Stimulated activated CD8-positive, alpha-beta memory T cell treated with anti-CD3 and anti-CD28 coated beads, Interleukin-15, amount 100 ng/mL, for 24 hours (primary cell): ENCODE data around the gene HFE.
"Not testable (repeated sequence)": the region's sequence is repeated elsewhere in the genome, so short reads cannot be mapped to it uniquely, and the experiment has no call there.

Experiments used
- DNase-seq: peaks from one replicate; pipeline ENCODE4 v3.0.0-alpha.2; 2020; ENCODE audit warnings: low read depth

Gene HFE, protein sequence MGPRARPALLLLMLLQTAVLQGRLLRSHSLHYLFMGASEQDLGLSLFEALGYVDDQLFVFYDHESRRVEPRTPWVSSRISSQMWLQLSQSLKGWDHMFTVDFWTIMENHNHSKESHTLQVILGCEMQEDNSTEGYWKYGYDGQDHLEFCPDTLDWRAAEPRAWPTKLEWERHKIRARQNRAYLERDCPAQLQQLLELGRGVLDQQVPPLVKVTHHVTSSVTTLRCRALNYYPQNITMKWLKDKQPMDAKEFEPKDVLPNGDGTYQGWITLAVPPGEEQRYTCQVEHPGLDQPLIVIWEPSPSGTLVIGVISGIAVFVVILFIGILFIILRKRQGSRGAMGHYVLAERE

DNA sequence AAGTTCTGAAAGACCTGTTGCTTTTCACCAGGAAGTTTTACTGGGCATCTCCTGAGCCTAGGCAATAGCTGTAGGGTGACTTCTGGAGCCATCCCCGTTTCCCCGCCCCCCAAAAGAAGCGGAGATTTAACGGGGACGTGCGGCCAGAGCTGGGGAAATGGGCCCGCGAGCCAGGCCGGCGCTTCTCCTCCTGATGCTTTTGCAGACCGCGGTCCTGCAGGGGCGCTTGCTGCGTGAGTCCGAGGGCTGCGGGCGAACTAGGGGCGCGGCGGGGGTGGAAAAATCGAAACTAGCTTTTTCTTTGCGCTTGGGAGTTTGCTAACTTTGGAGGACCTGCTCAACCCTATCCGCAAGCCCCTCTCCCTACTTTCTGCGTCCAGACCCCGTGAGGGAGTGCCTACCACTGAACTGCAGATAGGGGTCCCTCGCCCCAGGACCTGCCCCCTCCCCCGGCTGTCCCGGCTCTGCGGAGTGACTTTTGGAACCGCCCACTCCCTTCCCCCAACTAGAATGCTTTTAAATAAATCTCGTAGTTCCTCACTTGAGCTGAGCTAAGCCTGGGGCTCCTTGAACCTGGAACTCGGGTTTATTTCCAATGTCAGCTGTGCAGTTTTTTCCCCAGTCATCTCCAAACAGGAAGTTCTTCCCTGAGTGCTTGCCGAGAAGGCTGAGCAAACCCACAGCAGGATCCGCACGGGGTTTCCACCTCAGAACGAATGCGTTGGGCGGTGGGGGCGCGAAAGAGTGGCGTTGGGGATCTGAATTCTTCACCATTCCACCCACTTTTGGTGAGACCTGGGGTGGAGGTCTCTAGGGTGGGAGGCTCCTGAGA, at the start of gene HFE:
TSS of gene HFE (plus strand) at position 146 of the 832 bp plus-strand sequence. CDS start at position 158, 12 bp downstream.
- DNase-seq: no peak

DNA sequence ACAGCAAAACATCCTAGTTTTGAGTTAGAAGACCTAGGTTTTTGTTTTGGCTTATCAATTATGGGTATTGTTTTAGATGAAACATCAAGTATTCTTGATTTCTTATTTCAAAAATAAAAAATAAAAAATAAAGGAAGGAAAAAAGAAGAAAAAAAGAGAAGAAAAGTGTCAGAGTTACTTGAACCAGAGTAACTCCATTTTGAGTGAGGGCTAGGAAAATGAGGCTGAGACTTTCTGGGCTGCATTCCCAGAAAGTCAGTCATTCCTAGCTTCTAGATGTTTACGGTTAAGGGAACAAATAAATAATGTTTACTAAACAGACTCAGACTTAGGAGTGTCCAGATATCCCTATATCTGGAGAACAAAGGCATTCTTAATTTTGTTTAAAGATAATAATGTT, 45.3 kb upstream of the HFE start:
- DNase-seq: no peak

DNA sequence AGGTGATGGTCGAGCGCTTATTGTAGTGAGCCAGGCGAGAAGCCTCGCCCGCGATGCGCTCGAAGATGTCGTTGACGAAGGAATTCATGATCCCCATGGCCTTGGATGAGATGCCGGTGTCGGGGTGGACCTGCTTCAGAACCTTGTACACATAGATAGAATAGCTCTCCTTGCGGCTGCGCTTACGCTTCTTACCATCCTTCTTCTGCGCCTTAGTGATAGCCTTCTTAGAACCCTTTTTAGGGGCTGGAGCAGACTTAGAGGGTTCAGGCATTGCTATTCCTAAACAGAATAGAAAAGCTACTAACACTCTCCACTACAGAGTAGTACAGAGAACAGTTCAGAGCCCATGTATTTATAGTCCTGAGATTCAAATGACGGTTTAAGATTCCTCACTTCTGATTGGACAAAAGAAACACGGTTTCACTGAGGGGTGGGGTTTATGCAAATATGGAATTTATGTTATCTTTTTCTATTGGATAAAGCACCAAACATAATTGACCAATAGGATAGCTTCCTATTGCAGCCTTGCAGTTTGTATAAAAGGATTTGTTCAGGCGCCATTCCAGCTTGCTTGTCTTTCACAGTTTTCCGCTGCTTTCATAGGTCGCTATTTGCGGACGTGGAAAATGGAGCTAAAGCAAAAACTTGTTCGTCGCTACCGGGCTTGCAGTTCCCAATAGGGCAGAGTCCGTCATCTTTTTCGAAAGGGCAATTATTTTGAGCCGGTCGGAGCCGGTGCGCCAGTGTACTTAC, 43.7 kb upstream of the HFE start:
- DNase-seq: no peak

DNA sequence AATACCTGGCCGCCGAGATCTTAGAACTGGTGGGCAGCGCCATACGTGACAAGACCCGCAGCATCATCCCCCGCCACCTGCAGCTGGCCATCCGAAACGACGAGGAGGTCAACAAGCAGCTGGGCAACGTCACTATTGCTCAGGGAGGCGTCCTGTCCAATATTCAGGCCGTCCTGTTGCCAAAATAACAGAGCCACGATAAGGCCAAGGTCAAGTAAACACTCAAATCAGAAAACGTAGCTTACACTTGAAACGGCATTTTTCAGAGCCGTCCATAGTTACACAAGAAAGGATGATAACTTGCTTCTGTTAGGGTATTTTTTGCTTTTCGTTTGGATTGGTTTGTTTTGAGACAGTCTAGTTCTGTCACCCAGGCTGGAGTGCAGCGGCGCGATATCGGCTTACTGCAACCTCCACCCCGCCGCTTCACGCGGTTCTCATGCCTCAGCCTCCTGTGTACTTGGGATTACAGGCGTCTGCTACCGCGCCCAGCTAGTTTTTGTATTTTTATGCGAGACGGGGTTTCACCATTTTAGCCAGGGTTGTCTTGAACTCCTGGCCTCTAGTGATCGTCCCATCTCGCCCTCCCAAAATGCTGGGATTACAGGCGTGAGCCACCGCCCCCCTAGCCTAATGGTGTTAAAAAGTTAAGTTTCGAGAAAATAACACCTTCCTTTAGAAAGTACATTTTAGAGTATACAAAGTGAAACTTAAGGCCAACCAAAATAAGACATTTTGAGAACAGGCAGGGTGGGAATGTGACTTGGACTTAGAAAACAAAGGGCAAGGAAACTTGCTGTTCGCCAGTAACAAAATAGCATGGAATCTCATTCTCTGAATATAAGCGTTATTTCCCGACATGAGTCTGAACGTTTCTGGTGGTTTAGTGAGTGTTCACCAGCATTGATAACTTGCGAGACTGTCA, 42.8 kb upstream of the HFE start:
- no peak for DNase-seq

DNA sequence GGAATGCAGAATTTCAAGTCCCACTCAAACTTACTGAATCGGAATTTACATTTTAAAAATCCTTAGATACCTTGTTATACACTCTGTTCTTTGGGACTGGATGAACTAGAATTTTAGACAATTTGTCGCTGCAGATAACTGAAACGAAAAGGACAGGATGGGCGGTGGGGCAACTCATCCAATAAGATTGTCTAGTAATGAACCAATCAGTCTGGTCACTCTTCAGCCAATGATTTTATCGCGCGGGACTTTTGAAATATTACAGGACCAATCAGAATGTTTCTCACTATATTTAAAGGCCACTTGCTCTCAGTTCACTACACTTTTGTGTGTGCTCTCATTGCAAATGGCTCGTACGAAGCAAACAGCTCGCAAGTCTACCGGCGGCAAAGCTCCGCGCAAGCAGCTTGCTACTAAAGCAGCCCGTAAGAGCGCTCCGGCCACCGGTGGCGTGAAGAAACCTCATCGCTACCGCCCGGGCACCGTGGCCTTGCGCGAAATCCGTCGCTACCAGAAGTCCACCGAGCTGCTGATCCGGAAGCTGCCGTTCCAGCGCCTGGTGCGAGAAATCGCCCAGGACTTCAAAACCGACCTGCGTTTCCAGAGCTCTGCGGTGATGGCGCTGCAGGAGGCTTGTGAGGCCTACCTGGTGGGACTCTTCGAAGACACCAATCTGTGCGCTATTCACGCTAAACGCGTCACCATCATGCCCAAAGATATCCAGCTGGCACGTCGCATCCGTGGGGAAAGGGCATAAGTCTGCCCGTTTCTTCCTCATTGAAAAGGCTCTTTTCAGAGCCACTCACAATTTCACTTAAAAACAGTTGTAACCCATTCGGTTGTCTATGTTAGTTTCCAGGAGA, 41.9 kb upstream of the HFE start:
- DNase-seq: no peak

DNA sequence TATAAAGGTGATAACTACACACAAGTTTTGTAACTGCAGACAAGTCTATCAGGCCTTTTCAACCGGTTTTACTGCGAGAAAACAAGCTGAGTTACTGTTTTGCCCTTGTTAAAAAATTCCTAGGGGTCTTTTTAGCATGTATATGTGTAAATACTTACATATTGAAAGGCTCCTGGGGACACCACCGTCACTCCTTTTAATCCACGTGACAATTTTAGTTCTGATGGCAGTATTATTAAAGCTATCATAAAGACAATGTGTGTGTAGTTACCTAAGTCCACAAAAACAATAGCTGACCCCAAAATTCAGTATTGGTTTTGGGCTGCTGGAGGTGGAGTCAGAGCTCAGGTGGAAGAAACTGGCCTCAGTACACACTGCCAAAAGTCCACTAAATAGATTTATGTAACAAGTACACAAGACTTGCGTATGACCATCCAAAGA, 41.3 kb upstream of the HFE start:
- no peak for DNase-seq

DNA sequence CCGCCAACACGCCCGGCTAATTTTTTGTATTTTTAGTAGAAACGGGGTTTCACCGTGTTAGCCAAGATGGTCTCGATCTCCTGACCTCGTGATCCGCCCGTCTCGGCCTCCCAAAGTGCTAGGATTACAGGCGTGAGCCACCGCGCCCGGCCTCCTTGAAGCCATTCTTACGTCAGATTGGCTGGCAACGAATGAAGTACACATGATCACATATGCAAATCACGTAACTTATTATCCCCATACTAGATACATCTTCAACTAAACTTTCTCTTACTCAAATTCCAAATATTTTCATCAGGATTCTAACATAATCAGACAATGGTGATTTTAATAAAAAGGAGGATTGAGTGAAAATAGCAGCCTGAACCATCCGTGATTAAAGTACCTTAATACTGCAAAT, 39.9 kb upstream of the HFE start:
- not testable (repeated sequence) for DNase-seq

DNA sequence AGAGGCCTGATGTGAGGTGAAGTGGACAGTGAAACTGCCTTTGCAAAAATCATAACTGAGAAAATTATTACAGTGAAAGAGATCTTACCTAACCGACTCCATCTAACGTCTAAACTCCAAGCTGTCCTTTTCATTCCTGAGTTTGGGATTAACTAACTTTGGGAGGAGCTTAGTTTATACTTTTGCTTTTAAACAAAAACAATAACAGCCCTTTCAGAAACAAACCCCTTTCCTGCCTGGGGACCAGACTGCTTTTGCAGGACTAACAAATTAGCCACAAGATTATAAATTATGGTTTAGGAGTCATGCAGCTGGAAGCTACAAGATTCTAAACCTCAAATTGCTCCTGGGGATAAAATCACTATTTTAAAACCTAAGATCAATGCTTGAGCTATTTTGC, 38.6 kb upstream of the HFE start:
- no peak for DNase-seq

DNA sequence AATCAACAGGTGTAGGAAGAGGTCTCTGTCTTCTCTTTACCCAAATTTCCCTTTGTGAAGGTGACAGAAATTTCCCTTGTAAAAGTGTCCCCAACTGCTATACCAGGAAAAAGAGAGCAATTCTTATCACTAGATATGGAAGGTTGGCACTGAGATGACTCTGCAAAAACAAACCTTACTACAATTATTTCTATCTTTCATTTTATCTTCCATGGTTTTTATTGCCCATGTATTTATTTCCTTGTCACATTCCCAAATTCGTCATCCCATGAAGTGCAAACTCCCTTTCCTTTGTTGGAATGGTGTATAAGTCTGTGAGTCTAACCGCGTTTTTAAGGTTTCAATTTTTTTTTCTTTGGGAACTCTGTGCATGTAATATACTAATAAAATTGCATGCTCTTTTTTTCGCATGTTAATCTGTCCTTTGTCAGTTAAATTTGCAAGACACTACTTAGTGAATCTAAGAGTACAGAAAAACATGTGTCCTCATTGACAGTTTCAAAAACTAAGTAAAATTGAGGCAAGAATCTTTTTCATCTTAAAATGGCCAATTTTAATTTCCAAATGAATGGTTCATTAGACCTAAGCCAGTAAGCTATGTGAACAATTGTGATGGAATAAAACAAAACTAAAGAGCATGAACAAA, 35.4 kb upstream of the HFE start:
- no peak for DNase-seq

DNA sequence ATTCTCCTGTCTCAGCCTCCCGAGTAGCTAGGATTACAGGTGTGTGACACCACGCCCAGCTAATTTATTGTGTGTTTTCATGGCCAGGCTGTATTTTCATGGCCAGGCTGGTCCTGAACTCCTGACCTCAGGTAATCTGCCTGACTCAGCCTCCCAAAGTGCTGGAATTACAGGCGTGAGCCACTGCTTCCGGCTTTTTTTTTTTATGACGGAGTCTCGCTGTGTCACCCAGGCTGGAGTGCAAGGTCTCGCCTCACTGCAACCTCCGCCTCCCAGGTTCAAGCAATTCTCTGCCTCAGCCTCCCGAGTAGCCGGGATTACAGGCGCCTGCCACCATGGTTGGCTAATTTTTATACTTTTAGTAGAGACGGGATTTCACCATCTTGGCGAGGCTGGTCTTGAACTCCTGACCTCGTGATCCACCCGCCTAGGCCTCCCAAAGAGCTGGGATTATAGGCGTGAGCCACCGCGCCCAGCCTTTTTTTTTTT, 34.4 kb upstream of the HFE start:
- DNase-seq: not testable (repeated sequence)

DNA sequence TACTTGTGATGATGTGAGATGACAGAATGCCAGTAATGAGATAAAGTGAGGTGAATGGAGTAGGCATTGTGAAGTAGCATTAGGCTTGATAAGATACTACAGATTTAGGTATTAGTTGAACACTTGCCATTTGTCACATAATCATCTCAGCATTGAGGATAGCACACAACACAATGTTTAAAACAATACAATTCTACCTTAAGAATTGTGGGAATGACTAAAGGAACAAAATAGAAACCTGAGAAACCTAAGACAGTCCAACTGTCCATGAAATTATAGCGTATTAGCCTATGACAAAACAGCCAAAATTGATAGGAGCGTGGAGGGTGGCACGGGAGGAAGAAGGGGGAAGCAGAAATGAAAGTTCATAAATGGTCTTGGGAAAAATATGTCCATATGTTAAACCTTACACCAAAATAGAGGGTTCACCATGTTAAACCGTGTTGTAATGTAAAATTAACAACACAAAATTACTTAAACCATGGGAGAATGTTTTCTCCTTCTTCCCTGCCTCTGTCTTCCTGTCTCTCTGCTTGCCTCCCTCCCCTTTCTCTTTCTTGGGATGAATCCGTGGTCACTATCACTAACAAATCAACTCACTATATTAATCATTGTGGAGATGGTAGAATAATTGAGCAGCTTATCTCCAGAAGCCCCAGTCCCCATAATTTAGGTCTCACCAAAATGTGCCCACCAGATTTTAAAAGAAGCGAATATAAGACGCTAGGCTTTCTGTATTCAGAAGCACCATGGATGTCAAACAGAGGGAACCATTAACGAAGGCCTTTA, 33.0 kb upstream of the HFE start:
- no peak for DNase-seq

DNA sequence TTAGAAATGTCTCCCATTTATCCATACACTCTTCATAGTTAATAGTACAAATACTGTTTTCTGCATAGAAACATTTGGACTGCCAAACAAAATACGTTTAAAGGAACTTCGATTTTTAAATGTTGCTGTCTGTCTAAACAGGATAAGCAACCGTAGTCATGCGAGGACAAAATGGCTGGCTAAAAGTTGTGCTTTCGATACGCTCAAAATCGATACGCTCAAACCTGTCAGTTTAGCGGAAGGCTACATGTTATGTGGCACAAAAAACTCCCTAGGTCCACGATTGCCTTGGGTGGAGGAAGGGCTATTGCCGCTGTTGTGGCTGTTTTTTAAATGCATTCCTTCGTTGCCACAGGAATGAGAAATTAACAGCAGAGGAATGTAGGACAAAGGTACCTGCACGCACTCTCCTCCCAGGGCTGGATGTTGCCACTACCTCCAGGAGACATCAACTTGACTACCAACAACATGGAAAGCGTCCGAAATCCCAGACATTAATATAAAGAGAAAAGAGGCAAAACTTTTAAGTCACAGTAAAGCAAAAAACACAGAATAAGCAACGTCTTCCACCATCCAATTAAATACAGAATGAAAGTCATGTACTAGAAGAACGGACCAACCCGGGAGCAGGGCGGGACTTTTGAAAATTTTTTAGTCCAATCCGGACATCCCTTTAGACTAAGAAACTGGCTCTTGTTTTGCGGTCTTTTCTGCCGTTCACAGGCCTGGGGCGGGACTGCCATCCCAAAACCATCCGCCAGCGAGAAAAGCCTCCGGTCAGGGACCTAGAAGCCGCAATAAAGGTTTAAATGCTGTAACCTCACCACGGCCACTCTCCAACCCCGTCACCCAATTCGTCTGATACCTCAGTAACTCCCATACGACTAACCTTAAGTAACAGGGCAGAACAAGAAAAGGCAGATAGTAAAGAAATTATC, 32.2 kb upstream of the HFE start:
- DNase-seq: no peak

DNA sequence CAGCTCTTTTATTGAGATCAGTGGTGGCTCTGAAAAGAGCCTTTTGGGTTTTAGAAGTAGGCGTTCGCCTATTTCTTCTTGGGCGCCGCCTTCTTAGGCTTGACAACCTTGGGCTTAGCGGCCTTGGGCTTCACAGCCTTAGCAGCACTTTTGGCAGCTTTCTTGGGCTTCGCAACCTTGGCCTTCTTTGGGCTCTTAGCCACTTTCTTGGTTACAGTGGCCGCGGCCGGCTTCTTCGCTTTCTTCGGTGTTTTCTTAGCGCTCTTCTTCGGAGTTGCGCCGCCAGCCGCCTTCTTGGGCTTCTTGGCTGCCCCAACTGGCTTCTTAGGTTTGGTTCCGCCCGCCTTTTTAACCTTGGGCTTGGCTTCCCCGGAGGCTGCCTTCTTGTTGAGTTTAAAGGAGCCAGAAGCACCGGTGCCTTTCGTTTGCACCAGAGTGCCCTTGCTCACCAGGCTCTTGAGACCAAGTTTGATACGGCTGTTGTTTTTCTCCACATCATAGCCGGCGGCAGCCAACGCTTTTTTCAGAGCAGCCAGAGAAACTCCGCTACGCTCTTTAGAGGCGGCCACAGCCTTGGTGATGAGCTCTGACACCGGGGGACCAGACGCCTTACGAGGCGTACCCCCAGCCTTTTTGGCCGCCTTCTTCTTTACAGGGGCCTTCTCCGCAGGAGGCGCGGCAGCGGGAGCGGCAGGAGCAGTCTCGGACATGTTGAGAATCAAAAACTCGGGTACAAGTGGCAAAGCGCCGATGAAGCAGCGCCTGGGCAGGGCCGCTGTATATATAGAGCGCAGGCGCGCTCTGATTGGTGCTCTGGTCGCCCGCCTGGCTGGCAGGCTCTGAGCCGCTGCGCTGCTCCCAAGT, 31.3 kb upstream of the HFE start:
- DNase-seq: peak; percentile 66

DNA sequence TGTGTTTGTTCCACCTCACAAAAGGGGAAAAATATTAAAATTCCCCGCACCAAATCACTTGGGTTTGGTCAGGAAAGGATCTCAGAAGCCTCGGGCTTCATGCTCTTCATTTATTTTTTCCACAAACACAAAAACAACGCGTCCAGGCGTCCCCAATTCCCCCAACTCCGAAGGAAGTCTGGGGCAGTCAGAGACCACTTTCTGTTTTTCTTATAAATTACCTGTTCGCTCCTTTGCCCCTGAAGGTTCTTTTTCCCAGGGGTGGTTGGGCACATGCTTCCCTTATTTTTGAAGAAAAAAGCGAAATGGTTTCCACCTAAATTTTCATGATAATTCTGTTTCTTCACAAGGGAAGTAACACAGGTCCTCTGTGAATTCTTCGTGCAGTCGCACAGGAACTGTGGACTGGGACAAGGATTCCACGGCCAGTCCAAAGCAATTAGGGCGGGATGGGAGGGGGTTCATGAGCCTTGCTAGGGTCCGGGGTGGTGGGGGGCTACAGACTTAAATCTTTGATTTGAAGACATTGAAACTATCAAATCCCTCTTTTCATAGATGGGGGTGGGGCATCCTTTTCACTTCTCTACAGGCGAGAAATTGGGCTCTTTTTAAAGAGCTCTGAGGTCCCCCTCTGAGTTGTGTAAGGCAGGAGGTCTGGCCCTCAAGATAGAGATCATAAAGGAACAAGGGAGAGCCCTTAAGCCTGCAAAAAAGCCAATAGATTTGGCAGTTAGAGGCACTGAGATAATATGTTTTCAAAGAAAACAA, 30.5 kb upstream of the HFE start:
- no peak for DNase-seq

DNA sequence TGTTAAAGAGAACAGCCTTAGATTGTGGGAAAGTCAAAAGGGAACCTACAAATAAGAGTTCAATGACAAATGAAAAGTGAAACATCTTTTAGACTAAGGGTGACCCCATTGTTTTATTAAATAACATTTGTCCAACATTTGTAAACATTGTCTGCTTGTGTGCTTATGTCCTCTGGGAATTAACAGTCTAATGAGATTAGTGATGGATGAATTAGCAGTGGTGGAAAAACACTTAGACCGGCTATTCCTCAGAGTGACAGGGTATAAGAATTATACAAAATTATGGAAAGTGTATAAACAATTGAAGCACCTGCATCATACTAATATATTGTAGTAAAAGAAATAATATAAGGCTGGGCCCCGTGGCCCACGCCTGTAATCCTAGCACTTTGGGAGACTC, 29.3 kb upstream of the HFE start:
- no peak for DNase-seq

DNA sequence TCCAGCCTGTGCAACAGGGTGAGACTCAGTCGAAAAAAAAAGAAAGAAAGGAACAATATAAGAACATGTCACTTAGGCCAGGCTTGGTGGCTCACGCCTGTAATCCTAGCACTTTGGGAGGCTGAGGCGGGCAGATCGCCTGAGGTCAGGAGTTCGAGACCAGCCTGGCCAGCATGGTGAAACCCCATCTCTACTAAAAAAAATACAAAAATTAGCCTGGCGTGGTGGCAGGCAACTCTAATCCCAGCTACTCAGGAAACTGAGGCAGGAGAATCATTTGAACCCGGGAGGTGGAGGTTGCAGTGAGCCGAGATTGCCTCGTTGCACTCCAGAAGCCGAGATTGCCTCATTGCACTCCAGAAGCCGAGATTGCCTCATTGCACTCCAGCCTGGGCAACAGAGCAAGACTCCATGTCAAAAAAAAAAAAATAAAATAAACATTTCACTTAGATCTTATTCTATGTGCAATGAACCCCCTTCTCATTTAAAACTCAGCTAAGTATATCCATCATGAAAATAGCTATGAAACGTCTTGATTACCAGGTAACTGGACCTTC, 28.7 kb upstream of the HFE start:
- not testable (repeated sequence) for DNase-seq
